PC-3 (cell line): Measurements from ENCODE around the gene ARHGDIB.
A peak's percentile ranks its signal among the peaks of the same experiment; 100 is the strongest.

Experiments
- EZH2phosphoT487 ChIP-seq: fragments of 300-600 bp; sonication (generic); IDR thresholded peaks from 2 replicates; pipeline ENCODE4 v1.6.1; 2018; ENCODE audit warnings: mild to moderate bottlenecking, antibody characterized with exemption, low read length, borderline replicate concordance
- TF ChIP-seq, protein P1 (sequence below): fragments of 300-600 bp; sonication (generic); conservative IDR thresholded peaks from 2 replicates; pipeline ENCODE4 v1.5.1; 2017; ENCODE audit warnings: antibody characterized with exemption, low read depth, mild to moderate bottlenecking, low read length

DNA sequence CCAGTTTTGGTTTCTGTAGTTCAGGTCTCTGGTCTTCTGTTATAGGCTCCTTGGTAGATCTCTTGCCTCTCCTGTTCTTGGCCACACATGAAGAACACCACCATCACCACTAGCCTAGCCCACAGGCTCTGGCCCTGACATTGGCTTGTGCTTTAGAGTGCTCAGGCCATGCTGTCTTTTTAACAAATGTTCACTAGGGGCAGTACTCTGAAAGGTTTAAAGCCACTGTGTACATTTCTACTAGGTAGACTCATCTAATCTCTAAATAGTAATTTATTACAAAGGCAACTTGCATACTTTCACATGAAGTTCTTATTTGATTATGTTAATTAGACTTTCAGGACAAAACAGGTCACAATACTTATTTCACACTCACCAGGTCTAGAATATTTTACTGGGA, 49.8 kb upstream of the ARHGDIB start:
- TF ChIP-seq, protein P1, sequence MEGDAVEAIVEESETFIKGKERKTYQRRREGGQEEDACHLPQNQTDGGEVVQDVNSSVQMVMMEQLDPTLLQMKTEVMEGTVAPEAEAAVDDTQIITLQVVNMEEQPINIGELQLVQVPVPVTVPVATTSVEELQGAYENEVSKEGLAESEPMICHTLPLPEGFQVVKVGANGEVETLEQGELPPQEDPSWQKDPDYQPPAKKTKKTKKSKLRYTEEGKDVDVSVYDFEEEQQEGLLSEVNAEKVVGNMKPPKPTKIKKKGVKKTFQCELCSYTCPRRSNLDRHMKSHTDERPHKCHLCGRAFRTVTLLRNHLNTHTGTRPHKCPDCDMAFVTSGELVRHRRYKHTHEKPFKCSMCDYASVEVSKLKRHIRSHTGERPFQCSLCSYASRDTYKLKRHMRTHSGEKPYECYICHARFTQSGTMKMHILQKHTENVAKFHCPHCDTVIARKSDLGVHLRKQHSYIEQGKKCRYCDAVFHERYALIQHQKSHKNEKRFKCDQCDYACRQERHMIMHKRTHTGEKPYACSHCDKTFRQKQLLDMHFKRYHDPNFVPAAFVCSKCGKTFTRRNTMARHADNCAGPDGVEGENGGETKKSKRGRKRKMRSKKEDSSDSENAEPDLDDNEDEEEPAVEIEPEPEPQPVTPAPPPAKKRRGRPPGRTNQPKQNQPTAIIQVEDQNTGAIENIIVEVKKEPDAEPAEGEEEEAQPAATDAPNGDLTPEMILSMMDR = peak; percentile 36; the same call in 1 of the 2 replicates
- TF ChIP-seq EZH2phosphoT487 = no peak
